Measurements from ENCODE around the gene EML1.
"Not testable (repeated sequence)": the region's sequence is repeated elsewhere in the genome, so short reads cannot be mapped to it uniquely, and the experiment has no call there.

Gene EML1

DNA sequence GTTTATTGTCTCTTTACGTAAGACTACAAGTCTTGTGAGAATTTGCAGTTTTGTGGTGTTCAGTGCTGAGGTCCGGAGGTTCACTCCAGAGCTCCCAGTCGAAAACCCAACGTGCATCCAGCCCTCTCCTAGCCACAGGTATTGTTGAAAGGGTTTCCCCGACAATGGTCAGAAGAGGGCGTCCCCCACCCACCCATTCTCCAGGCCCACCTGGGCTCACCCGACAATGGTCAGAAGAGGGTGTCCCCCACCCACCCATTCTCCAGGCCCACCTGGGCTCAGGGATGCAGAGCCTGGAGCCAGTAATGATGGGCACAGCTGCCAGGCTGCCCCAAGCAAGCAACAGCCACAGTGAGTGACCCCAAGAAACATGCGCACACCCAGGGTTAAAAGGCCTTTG, 145.2 kb downstream of the EML1 start:
- DNase-seq (ENCODE audit: low read depth) = no peak

DNA sequence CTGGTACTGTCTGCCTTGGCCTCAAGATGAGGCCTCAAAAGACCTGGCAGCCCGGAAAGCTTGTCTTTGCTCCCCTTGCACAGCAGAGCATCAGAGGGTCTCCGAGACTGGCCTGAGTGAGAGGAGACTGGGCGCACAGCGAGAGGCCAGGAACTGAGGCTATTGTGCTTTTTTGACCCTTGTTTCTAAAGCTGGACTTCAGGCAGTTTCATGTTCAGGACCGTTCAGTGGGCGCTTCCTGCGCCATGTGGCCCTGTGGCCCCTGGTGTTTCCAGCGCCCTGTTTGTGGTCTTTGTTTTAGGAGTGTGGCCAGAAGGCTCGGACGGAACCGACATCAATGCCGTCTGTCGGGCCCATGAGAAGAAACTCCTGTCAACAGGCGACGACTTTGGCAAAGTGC, 145.7 kb downstream of the EML1 start:
- no peak for DNase-seq (ENCODE audit: low read depth)

DNA sequence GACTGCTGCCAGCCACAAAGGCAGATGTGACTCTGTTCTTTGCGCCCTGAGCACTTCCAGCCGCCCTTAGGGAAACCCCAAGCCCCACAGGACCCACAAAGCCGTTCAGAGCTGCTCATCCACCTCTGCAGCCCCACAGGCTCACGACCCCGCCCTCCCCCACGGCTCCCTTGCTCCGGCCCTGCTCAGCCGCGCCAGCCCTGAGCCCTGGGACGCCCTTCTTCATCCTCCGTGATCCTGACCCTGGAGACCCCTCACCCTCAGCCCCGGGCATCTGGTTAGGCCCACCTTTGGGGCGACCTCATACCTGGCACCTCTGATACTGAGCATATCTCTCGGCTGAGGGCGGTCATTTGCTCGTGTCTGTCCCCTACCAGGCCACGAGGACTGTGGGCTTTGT, 146.2 kb downstream of the EML1 start:
- DNase-seq (ENCODE audit: low read depth) = no peak

DNA sequence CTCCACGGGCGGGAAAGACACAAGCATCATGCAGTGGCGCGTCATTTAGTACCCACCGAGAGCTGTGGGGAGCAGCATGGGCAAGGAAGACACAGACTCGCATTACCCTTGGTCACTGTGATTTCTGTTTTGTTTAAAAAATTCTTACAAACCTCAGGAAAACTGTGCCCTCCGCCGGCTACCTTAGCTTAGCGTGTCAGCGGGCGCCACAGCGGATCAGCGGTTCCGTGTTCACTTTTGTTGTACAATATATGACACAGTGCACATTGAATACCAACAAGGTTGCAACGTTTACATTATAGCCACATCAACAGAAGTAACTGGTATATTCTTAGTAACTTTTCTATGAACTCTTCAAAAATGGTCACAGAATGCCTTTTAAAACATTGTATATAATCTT, 146.9 kb downstream of the EML1 start:
- DNase-seq (ENCODE audit: low read depth) = no peak

DNA sequence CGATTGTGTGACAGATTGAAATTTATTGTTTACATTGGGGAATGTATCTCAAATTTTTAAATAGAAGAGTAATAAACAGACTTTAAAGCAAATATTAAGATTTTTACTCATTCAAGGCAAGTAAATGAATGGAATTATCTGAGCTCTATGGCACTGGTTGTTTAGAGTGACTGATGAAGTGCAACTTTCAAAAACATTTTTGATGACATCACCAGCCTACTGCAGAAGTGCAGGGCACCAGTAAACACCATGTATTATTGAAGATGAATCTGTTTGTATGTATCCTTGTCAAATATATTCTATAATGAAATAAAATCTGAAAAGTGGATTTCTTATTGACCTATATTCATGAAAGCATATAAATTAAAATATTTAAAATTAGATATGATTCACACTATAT, 148.0 kb downstream of the EML1 start:
- DNase-seq (ENCODE audit: low read depth) = no peak

DNA sequence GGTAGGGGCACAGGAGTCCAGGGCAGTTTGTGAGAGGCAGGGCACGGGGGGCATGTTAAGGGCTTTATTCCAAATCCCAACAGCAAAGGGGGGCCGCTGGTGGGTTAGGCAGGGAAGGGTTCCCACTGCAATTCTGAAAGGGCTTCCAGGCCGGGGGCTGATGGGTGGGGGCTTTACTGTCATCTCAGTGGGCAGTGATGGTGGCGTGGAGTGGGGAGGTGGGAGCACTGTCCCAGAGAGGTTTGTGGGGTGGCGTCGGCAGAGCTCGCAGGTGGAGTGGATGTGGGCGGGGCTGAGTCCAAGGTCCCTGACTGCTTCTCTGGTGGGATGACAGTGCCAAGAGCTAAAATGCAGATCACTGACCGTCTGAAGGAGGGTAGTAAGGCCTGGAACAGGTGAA, 150.4 kb downstream of the EML1 start:
- no peak for DNase-seq (ENCODE audit: low read depth)

DNA sequence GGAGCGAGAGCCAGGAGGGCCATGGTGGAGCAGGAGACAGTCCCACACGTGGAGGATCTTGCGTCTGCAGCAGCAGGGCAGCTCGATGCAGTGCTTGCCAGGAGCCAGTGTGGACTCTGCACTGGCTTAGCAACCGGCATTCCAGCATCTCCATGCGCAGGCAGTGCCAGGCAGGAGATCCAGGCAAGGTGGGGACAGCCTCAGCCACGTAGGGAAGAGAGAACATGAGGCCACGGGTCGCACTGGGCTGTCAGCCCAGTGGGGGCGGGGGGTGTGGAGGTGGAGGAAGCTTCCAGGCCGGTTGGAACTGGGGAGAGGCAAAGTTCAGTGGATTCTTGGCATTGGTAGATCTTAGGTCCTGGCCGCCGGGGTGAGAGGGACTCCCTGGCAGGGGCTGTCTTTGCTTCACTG, 151.0 kb downstream of the EML1 start:
- no peak for DNase-seq (ENCODE audit: low read depth)

DNA sequence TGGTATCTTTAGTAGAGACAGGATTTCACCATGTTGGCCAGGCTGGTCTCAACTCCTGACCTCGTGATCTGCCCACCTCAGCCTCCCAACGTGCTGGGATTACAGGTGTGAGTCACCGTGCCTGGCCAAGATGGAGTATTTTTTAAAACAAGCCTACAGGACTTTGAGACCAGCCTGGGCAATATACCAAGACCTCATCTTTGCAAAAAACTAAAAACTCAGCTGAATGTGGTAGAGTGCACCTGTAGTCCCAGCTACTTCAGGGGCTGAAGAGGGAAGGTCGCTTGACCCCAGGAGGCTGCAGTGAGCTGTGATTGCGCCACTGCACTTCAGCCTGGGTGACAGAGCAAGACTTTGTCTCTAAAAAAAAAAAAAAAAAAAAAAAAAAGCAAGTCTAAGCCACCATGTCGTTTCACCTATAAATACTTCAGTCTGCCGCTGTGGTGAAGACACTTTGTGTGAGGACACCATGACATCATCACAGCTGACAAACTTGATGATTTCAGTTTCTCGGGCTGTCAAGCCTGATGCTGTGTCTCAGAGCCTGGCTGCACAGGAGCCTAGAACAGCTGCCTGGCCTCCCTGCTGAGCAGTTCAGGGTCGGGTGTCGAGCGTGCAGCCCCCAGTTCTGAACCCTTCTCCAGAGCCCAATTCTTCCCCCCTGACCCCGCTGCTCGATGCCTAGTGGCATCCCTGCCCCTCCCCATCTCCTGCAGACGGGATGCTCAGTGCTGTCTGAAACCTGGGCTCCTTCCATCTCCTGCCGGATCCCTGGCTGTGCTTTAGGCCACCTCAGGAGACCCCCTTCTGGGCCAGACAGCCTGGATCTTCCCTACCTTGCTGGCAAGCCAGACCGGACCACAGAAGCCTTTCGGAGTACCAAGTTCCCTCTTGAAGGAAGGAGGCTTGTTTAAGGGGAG, 152.8 kb downstream of the EML1 start:
- DNase-seq (ENCODE audit: low read depth) = no peak

DNA sequence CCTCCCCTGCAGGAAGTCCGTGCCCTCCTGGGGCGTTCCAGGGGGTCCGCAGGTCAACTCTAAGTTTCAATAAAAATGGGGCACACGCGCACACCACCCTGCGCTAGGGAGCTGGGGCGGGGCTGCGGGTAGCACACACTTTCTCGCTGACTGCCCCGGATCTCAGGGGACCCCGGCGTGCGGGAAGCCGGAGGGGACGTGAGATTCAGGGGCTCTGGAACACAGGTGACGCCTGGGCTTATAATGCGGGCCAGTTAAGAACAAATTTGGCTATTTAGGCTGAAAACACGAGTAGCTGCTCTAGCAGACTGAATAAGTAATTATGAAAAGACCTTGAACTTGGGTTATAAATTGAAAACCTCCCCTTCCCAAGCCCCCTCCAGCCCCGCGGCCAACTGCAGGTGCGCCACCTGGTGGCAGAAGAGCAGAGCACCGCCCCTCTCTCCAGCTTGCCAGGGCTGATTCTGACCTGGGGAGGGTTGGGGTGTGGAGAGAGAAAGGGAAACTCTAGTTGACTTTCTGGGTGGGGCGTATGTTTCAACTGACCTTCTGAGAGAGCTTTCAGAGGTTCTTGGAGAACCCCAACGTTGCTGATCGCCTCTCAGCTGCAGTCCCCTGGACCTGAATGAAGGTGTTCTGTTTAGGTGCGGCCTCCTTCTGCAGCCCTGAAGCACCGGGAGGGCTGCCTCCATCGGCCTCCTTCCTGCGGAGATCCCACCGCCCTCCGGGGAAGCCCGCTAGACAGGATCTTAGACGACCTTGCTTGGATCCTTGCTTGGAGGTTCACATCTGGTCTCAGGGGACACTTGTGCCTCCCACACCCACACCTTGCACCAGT, 153.7 kb downstream of the EML1 start:
- no peak for DNase-seq (ENCODE audit: low read depth)

DNA sequence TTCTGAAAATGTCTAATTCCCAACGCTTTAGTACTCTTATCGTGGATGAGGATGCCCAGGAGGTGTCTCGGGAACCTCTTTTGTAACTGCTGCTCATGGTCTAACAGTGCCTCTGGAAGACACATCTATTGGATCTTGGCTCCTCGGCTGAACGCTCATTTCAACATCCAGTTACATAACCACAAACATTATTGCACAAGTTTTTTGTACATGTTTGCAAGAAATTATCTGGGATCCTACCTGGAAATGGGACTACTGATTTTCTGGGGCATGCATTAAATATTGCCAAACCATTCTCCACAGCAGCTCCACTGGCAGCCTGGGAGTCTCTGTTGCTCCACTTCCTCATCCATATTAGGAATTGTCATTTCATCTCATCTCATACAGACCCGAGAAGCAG, 154.5 kb downstream of the EML1 start:
- DNase-seq (ENCODE audit: low read depth) = no peak

DNA sequence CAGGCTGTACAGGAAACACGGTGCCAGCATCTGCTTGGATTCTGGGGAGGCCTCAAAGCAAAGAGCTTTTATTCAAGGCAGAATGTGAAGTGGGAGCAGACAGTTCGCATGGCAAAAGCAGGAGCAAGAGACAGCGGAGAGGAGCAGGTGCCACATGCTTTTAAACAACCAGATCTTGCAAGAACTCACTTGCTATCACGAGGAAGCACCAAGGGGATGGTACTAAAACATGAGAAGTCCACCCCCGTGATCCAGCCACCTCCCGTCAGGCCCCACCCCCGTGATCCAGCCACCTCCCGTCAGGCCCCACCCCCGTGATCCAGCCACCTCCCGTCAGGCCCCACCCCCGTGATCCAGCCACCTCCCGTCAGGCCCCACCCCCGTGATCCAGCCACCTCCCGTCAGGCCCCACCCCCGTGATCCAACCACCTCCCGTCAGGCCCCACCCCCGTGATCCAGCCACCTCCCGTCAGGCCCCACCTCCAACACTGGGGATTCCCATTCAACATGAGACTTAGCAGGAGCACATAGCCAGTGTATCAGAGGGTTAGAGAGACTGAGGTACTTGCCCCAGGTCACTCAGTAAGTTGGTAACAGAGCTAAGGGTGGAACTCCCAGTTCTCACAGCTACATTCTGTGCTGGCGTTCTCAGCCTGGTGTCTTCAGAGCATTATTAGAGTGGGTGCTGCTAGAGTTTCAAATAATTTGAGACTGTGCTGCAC, 156.0 kb downstream of the EML1 start:
- not testable (repeated sequence) for DNase-seq (ENCODE audit: low read depth)

DNA sequence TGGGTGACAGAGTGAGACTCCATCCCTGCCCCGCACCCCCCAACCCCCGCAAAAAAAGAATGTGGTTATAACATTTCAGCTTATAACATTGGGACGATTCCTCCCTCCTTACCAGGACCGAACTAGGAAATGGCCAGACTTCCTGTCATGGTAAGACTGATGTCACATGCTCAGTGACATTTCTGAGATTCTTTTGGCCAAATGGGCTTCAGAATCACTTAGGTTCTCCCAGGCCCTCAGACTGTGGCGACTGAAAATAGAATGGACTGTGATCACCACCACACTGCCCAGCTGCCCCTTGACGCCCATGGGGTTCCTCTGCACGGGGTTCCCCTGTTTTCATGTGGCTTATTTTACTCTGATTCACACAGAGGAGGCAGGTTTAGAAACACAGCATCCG, 157.0 kb downstream of the EML1 start:
- DNase-seq (ENCODE audit: low read depth) = no peak

DNA sequence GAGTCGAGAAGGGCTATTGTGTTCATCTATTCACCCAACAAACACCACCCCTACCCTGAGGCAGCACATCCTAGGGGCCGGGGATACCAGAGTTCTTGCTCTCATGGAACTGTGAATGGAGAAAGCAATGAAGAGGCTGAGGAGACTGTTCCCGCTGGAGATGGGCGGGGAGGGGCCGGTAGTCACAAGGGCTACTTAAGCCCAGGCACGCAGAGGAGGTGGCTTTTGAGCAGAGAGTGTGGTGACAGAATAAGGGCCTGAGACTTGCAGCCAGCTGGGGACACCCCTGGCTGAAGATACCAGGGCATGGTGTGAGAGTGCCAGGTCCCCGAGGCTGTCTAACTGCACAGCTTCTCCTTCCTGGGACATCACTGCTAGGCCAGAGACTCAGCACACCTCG, 157.9 kb downstream of the EML1 start:
- DNase-seq (ENCODE audit: low read depth) = no peak

DNA sequence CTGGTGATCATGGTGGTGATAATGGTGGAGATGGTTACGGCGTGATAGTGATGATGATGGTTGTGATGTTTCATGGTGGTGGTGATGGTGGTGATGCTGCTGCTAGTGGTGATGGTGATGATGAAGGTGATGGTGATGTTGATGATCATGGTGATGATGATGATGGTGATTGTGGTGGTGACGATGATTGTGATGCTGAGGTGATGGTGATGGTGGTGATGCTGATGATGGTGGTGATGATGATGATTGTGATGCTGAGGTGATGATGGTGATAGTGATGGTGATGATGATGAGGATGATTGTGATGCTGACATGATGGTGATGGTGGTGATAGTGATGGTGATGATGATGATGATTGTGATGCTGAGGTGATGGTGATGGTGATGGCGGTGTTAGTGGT, 158.8 kb downstream of the EML1 start:
- DNase-seq (ENCODE audit: low read depth) = no peak

DNA sequence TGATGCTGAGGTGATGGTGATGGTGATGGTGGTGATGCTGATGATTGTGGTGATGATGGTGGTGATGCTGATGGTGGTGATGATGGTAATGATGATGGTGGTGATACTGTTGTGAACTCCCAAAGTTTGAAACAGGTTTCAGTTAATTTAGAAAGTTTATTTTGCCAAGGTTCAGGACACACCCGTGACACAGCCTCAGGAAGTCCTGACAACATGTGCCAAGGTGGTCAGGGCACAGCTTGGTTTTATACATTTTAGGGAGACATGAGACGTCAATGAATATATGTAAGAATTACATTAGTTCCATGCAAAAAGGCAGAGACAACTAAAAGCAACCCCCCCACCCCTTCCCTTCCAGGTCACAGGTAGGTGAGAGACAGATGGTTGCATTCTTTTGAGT, 159.2 kb downstream of the EML1 start:
- DNase-seq (ENCODE audit: low read depth) = no peak

DNA sequence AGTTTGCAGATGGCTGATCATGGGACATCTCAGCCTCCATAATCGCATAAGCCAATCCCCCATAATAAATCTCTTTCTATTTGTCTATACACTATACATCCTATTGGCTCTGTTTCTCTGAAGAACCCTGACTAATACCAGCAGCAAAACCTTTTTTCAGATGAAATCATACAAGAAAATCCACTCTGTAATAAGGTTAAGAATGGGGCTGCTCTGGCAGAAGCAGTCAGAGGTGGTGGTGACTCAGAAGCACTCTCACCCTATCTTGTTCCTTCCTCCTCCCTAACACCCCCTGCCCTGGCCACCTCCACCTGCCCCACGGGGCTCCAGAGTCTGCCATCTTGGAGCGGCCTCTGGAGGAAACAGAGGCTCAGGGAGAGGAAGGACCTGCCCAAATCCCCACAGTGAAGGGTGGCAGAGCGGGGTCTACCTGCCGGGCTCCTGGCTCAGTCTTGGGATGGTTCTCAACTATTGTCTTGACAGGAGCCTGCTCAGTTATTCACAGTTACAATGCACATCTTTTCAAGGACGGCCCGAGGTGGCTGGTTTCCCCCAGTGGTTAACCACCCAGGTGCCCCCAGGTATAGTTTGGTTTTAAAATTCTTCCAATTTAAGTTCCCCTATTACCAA, 162.7 kb downstream of the EML1 start:
- no peak for DNase-seq (ENCODE audit: low read depth)

DNA sequence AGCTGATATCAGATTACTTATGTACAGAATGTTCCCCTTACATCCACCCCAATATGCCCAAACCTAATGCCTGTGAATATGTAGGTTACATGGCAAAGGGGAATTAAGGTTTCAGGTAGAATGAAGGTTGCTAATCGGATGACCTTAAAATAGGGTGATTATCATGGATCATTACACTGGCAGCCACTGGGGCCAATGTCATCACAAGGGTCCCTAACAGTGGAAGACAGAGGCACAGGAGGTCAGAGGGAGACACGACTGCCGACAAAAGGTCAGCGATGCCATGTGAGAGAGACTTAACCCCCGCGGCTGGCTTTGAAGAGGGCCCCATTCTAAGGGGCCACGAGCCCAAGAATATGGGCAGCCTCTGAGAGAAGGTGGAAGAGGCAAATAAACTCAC, 165.2 kb downstream of the EML1 start:
- DNase-seq (ENCODE audit: low read depth) = no peak

DNA sequence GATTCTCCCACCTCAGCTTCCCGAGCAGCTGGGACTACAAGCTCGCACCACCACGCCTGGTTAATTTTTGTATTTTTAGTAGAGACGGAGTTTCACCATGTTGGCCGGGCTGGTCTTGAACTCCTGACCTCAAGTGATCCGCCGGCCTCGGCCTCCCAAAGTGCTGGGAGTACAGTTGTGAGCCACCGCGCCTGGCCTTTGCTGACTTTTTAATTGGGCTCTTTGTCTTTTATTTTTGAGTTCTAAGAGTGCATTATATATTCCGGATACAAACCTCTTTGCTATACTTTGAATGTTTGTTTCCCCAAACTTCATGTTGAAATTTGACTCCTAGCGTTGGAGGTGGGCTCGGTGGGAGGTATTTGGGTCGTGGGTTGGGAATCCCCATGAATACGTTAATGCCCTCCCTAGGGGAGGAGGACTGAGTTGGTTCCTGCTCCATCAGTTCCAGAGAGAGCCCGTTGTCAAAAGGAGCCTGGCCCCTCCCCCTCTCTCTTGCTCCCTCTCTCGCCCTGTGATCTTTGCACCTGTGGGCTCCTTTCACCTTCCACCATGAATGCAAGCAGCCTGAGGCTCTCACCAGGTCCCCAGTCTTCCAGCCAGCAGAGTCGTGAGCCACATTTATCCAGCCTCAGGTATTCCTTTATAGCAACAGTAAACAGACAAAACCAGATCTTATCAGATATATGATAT, 168.8 kb downstream of the EML1 start:
- DNase-seq (ENCODE audit: low read depth) = no peak

DNA sequence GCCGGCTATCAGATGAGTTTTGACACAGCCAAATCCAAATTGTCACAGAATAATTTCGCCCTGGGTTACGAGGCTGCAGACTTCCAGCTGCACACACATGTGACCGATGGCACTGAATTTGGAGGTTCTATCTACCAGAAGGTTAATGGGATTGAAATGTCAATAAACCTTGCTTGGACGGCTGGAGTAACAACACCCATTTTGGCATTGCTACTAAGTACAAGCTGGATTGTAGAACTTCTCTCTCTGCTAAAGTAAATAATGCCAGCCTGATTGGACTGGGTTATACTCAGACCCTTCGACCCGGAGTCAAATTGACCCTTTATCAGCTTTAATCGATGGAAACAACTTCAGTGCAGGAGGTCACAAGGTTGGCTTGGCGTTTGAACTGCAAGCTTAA, 171.8 kb downstream of the EML1 start:
- DNase-seq (ENCODE audit: low read depth) = no peak

DNA sequence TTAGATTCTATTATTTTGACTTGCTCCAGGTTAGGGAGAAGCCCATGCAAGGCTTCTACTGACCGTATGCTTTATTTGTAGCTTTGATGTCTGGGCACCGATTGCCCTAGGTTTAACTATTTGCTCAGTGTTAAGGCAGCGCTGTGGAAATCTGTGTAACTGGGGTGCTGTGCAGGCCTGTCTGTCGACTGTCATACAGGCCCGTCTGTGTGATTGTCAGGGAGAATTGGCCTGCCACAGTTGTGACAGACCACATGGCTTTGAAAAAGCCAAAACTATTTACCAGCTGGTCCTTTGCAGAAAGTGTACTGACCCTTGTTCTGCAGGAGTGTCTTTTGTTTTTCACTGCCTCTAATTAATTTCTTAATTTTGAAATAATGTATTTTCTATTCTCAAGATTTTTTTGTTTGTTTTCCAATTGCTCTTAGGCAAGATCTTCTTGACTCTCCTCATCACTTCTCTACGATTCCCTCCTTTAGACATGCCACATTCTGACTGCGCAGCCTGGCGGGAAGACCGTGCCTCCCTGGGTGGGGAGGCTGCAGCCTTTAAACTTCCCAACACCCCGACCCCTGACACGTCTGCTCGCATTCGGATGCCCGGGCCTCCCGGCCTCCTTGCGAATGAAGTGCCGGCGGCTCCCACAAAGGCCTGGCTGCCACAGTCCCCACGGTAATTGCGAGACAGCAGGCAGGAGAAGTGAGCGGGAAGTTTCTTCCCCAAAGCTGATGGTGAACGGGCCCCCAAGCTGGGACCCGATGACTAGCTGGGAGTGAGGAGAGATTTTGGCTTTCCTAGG, 173.0 kb downstream of the EML1 start:
- DNase-seq (ENCODE audit: low read depth) = no peak

DNA sequence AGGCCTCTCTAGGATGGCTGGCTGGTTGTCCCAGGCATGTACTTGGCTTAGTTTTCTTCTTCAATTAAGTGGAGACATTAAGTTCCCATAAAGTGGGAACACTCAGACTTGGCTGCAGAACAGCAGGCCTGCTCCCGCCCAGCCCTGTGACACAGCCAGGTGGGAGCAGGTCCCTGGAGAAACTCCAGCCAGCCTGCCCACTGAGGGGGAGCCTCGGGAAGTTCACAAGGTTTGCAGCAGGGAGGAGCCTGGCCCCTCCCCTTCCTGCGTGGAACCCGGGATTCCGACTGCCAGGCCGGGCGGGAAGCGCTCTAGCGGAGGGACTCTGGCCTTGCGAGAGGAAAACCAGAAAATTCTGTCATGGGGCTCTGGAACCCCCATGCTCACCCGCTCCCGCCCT, 173.7 kb downstream of the EML1 start:
- no peak for DNase-seq (ENCODE audit: low read depth)

All from HS-27A (cell line).